Right lung (tissue), 5 donors: ENCODE data around the gene ZNF764. TPM values are rescaled to one million over a fixed set of nuclear protein-coding genes. Genes with fewer than 3 reads are reported as not detected.
"Not testable (repeated sequence)": the region's sequence is repeated elsewhere in the genome, so short reads cannot be mapped to it uniquely, and the experiment has no call there.

Source experiments
- DNase-seq, 2 donors: peaks; one replicate each; pipeline ENCODE4 v3.0.0-alpha.2; 2013
- polyA plus RNA-seq, 5 donors: library from polyadenylated mRNA; unstranded; fragments of 120-200 nt; gene quantifications; one replicate each; pipeline versions ENCODE4 v1.2.1 to v1.2.3, GENCODE V29; 2013; ENCODE audit warnings: inconsistent platforms in 1 of 5, low replicate concordance in 1 of 5; ENCODE audit not compliant: insufficient read length in 5 of 5, insufficient read depth in 1 of 5

The ZNF764 gene
- polyA plus RNA-seq, 5 donors = 9.8 to 15.3 (median 13.0) TPM

GRCh38 chr16:30552956-30553355 lies 5.2 kb downstream of the ZNF764 start:
- no peak for DNase-seq

DNA sequence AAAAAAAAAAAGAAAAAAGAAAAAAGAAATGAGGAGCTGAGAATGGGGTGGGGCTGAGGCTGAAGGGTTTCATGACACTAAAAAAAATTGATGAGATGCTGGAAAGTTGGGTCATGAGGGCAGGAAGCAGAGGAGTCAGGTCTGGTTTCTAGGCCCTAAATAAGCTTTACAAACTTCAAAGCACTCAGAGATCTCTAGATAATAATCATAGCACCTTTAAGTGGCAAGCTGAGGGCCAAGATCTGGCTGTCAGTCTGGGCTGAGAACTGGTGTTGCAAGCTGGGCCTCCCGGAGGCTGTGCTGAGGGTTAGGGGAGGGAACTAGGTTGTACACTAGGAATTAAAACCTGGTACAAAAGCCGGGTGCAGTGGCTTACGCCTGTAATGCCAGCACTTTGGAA lies 6.4 kb downstream of the ZNF764 start:
- no peak for DNase-seq

GRCh38 chr16:30548416-30549253 lies 9.5 kb downstream of the ZNF764 start:
- no peak for DNase-seq

- DNase-seq = no peak
Measured at GRCh38 chr16:30546115-30546514, 12.1 kb downstream of the ZNF764 start.

DNA sequence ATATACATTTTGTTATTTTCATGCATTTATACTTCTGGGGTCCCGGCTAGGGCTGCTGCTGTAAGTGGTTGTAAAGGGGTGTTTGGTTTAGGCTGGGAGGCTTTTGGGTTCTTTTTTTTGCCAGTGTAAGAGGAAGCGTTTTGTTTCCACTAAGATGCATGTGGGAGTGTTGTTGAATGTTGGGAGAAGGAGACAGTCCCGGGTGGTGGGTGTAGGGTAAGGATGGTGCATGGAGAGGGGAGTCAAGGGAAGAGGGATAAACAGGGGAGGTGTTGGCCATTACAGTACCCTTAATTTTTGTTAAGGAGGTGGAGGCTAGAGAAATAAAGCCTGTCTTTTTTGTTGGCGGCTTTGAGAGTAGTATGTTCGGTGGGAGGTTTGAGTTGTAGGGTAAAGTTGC lies 15.1 kb downstream of the ZNF764 start:
- no peak for DNase-seq

GRCh38 chr16:30541502-30542329 lies 16.5 kb downstream of the ZNF764 start:
- DNase-seq = no peak

DNA sequence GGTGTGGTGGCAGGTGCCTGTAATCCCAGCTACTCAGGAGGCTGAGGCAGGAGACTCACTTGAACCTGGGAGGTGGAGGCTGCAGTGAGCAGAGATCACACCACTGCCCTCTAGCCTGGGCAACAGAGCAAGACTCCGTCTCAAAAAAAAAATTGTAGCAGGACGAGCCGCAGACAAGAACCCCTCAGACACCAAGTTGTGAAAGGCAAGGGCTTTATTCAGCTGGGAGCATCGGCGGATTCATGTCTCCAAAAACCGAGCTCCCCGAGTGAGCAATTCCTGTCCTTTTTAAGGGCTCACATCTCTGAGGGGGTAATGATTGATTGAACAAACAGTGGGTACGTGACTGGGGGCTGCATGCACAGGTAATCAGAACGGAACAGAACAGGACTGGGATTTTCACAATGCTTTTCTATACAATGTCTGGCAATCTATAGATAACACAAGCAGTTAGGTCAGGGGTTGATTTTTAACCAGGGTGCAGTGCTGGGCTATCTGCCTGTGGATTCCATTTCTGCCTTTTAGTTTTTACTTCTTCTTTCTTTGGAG lies 17.2 kb downstream of the ZNF764 start:
- DNase-seq = not testable (repeated sequence)

GRCh38 chr16:30539986-30540526 lies 18.1 kb downstream of the ZNF764 start:
- DNase-seq = not testable (repeated sequence)

DNA sequence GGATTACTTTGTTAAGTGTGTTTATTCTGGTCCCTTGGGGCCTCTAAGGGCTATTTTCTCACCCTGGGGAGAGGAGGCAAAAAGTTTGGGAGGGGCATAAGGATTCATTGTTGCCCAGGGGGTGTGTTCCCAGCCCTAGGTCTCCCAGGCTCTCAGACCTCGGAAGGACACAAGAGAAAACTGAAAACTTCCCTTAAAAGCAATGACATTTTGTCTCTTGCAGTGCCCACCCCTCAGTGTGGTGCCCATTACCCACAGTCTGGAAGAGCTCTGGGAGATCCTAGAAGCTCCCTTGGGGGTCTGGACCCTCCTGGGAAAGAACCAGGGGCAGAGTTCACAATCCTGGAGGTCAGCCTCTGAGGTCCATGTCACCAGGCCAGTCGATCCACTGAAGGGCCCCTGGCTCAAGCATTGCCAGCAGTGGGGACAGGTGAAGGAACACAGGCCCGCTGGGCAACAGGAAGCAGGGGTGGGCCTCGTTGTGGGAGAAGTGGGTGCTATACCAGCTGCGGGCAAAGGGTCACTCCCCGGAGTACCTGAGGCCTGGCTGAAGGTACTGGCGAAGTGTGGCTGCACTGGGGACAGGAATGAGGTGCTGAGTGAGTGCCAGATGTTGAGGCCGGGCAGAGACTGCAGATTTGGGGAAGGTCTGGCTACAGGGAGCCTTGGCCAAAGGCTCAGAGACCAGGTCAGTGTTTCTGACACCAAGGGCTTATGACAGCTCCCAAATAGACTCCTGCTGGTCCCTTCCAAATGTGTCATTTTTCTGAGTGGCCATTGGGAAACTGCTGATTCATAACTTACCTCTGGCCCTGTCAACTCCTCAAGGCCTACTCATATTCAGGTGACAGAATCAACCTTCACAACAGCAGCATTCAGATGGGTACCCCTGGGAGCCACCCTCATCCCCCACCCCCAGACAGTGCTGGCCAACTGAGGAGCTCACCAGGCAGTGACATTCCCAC lies 18.9 kb downstream of the ZNF764 start:
- DNase-seq = no peak

GRCh38 chr16:30536391-30537024 lies 21.7 kb downstream of the ZNF764 start:
- not testable (repeated sequence) for DNase-seq

DNA sequence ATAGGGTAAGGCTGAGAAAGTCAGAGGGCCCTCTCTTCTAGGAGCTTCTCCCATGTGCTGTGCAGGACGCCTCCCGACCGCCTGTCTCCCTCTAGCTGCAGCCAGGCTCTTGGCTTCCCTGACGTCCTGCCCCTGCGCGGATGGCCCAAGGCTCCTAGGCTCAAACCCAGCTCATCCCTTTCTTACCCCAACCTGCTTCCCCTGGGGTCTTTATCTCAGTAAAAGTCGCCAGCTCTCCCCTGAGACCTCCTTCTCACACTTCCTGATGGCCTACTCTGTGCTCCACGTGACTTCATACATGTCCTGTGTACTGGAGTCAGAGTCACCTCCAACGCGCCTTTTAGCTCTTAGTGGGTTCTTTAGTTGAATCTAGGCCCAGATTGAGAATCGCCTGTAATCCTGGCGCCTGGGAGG lies 22.4 kb downstream of the ZNF764 start:
- DNase-seq = peak in 1 of 2 donors; percentile 69

GRCh38 chr16:30535106-30535776 lies 22.9 kb downstream of the ZNF764 start:
- no peak for DNase-seq

DNA sequence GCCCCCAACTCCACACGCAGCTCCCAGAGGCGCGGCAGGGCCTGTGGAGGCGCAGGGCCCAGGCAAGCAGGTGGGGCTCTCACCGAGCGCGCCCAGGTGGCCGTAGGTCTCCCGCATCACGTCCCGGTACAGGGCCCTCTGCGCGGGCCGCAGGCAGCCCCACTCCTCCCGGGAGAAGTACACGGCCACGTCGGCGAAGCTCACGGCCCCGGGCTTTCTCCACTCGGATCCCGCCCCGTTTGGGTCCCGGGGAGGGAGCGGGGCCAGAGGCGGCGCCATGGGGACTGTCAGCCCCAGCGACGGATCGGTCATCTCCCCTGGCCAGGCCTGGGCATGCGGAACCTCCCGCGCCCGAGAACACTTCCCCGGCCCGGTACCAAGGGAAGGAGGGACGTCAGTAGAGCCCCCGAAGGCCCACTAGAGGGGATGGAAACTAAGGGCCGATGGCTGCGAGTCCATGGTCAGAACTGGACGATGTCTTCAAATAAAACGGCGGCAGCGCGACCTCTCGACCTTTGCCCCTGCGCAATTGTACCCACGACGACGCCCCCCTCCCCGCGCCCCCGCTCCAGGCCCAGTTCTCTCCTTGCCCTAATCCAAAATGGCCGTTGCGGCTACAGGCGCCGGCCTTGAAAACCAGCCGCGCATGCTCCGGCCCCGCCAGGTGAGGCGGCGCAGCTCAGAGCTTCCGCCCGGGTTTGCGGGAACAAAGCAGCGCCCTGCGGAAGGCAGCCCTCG lies 23.6 kb downstream of the ZNF764 start, which contains the start of gene ZNF747:
Gene ZNF747, minus strand, starts transcription at position 491 of the 738 bp plus-strand sequence. Its CDS starts 179 bp downstream, at position 312.
- peak; percentile 91 for DNase-seq

DNA sequence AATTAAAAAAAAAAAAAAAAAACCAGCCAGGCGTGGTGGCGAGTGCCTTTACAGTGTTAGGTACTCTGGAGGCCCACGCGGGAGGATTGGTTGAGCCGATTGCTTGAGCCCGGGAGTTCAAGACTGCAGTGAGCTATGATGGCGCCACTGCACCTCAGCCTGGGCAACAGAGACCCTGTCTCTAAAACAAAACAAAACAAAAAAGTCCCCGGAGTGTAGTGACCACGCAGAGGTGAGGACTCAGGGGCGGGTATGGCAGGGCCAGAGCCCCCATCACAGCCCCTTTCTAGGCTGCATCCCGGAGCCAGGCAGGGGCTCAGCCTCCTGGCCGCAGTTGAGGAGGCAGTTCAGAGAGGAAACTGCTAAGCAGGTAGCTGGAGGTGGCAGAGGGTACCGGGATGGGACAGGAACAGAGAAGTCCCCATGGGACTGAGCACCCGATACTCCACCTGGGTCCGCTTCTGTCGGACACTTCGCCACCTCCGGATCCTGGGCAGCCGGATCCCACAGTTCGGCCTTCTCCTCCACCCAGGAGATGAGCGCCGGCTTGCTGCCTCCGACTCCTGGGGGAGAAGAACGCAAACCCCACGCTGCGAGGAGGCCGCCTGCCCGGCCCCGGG lies 24.3 kb downstream of the ZNF764 start:
- DNase-seq = no peak

DNA sequence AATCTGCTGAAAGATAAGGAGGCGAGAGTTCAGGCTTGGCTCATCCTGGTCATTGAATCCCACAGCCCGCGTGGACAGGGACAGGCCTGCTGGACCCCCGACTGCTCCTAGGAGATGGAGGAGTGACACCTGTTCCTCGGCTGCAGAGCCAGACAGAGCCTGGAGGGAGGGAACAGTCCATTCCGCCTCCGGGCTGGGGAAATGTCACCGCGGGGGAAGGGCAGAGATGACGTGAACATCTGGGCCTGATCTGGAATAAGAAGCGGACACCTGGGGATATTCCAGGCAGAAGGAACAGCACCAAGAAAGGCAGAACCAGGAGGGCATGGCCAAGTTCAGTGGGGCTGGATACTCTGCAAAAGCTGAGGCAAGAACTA lies 25.0 kb downstream of the ZNF764 start:
- DNase-seq = no peak

DNA sequence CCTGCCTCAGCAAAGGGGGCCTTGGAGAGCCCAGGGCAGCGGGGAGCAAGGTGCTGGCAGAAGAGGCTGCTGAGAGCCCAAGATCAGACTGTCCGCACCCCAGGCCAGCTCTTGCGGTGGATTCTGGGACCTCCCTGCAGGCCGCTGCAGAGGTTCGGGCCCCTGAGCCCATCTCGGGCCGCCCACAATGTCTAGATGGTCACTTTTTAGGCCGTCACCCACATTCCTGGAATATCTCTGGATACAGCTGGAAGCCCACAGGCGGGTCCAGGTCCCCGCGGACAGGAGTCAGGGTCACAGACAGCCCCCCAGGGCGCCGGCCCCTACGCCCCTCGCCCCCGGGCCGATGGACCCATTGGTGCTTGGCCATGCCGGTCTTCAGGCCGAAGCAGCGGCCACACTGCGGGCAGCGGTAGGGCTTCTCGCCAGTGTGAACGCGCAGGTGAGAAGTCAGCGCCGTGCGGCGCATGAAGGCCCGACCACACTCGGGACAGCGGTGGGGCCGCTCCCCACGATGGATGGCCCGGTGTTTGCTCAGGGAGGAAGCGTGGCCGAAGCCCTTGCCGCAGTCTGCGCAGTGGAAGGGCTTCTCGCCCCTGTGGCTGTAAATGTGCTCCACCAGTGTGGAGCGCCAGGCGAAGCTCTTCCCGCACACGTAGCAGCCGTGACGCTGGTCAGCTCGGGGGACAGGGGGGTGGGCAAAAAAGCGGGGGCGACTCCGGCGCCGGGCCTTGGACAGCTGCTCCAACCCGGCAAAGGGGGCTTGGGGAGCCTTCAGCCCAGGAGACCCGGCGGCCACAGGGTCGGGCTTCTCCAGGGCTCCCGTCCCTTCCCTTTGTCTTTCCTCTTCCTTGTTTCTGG lies 25.7 kb downstream of the ZNF764 start:
- no peak for DNase-seq
